ENCODE data around the gene CACNA2D3. TPM values are rescaled to one million over a fixed set of nuclear protein-coding genes. Genes with fewer than 3 reads are reported as not detected.

CACNA2D3 gene
- polyA plus RNA-seq, 1 donor (not counting 4 experiments of a cell fraction or from before 2014, with no cell fraction given), result 0.08 TPM

DNA sequence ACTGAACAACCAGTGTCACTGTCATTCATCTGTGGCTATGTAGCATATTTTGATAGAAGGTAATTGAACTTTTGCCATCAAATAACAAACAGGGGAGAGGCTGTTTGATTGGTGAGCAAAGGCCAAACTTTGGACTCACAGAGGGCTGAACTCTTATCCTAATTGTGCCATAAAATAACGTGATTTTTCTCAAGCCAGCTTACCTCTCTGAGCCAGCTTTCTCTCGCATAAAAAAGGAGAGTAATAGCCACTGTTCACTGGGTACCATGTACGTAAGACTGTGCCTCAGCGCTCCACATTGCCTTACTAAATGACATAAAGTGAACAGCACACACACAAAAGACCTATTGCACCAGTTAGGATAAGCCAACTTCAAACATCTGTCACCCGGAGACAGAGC lies 588.6 kb downstream of the CACNA2D3 start:
- H2AFZ ChIP-seq (ENCODE audit: control insufficient read depth, low read length), result no peak overlapping the region
- no peaks in the 10 kb centered on the region for H4K20me1 ChIP-seq (ENCODE audit: control insufficient read depth, extremely low read depth, insufficient read depth, low read length)
- no peaks in the 10 kb centered on the region for H3K9me3 ChIP-seq (ENCODE audit: control insufficient read depth, low read depth, low read length)
- H3K27ac ChIP-seq (ENCODE audit: control insufficient read depth, insufficient read depth, low read length), result no peak overlapping the region
- no peaks in the 10 kb centered on the region for H3K9me1 ChIP-seq (ENCODE audit: control insufficient read depth, extremely low read depth, insufficient read depth, low read length)
- H3K27me3 ChIP-seq (ENCODE audit: control insufficient read depth, extremely low read depth, insufficient read depth, low read length), result no peaks in the 10 kb centered on the region
- H3K4me2 ChIP-seq (ENCODE audit: control insufficient read depth, extremely low read depth, insufficient read depth, low read depth, low read length), result no peak overlapping the region
- no peak for TF ChIP-seq EZH2 (IDR thresholded peaks at IDR 0.05; ENCODE audit: low read length)
- TF ChIP-seq, protein P1, sequence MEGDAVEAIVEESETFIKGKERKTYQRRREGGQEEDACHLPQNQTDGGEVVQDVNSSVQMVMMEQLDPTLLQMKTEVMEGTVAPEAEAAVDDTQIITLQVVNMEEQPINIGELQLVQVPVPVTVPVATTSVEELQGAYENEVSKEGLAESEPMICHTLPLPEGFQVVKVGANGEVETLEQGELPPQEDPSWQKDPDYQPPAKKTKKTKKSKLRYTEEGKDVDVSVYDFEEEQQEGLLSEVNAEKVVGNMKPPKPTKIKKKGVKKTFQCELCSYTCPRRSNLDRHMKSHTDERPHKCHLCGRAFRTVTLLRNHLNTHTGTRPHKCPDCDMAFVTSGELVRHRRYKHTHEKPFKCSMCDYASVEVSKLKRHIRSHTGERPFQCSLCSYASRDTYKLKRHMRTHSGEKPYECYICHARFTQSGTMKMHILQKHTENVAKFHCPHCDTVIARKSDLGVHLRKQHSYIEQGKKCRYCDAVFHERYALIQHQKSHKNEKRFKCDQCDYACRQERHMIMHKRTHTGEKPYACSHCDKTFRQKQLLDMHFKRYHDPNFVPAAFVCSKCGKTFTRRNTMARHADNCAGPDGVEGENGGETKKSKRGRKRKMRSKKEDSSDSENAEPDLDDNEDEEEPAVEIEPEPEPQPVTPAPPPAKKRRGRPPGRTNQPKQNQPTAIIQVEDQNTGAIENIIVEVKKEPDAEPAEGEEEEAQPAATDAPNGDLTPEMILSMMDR (optimal IDR thresholded peaks at IDR 0.05 in 1 of 3, IDR thresholded peaks at IDR 0.05 in 1 of 3, conservative IDR thresholded peaks at IDR 0.05 in 1 of 3; ENCODE audit: extremely low read depth in 1 of 3, insufficient read depth in 2 of 3, low read length in 3 of 3), result no peak
- FAIRE-seq (no peak), DNase-seq (ENCODE audit: low read depth, low spot score) (no peak)
- no peak overlapping the region for H3K9ac ChIP-seq (ENCODE audit: control insufficient read depth, extremely low read depth, insufficient read depth, low read length)
- no peak overlapping the region for H3K4me3 ChIP-seq (ENCODE audit: control insufficient read depth in 2 of 3, extremely low read depth in 1 of 3, insufficient read depth in 2 of 3, low read depth in 1 of 3, low read length in 3 of 3)
- H3K4me1 ChIP-seq (ENCODE audit: control insufficient read depth, extremely low read depth, insufficient read depth, low read length), result no peaks in the 10 kb centered on the region
- no peaks in the 10 kb centered on the region for H3K79me2 ChIP-seq (ENCODE audit: control insufficient read depth, insufficient read depth, low read length)
- dilution Hi-C loops (cut with MboI; ENCODE audit: extremely low pct_ligation_motif_present, low sequenced_read_pairs), result no loop called here
- H3K36me3 ChIP-seq (ENCODE audit: control insufficient read depth in 2 of 2, extremely low read depth in 1 of 2, insufficient read depth in 2 of 2, low read length in 2 of 2), result no peaks in the 10 kb centered on the region

DNA sequence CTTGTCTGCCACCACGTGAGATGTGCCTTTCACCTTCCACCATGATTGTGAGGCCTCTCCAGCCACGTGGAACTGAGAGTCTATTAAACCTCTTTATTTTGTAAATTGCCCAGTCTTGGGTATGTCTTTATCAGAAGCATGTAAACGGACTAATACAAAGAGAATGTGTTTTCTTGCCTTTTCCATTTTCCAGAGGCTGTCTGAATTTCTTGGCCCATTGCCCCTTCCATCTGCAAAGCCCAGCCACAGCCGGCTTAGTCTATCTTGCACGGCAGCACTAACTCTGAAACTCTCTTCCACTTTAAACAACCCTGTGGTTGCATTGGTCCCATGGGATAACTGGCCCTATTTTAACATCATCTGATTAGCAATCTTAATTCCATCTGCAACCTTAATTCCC lies 590.2 kb downstream of the CACNA2D3 start:
- H3K27me3 ChIP-seq (ENCODE audit: control insufficient read depth, extremely low read depth, insufficient read depth, low read length), result no peaks in the 10 kb centered on the region
- H3K4me1 ChIP-seq (ENCODE audit: control insufficient read depth, extremely low read depth, insufficient read depth, low read length), result no peaks in the 10 kb centered on the region
- H4K20me1 ChIP-seq (ENCODE audit: control insufficient read depth, extremely low read depth, insufficient read depth, low read length), result no peaks in the 10 kb centered on the region
- dilution Hi-C loops (cut with MboI; ENCODE audit: extremely low pct_ligation_motif_present, low sequenced_read_pairs), result no loop called here
- no peak overlapping the region for H3K9ac ChIP-seq (ENCODE audit: control insufficient read depth, extremely low read depth, insufficient read depth, low read length)
- no peak for DNase-seq (ENCODE audit: low read depth, low spot score)
- no peaks in the 10 kb centered on the region for H3K79me2 ChIP-seq (ENCODE audit: control insufficient read depth, insufficient read depth, low read length)
- H3K9me3 ChIP-seq (ENCODE audit: control insufficient read depth, low read depth, low read length), result no peaks in the 10 kb centered on the region
- FAIRE-seq, result no peak
- H2AFZ ChIP-seq (ENCODE audit: control insufficient read depth, low read length), result no peak overlapping the region
- H3K27ac ChIP-seq (ENCODE audit: control insufficient read depth, insufficient read depth, low read length), result no peak overlapping the region
- no peak overlapping the region for H3K4me2 ChIP-seq (ENCODE audit: control insufficient read depth, extremely low read depth, insufficient read depth, low read depth, low read length)
- TF ChIP-seq, protein P1 (optimal IDR thresholded peaks at IDR 0.05 in 1 of 3, IDR thresholded peaks at IDR 0.05 in 1 of 3, conservative IDR thresholded peaks at IDR 0.05 in 1 of 3; ENCODE audit: extremely low read depth in 1 of 3, insufficient read depth in 2 of 3, low read length in 3 of 3), result no peak
- TF ChIP-seq EZH2 (IDR thresholded peaks at IDR 0.05; ENCODE audit: low read length), result no peak
- H3K4me3 ChIP-seq (ENCODE audit: control insufficient read depth in 2 of 3, extremely low read depth in 1 of 3, insufficient read depth in 2 of 3, low read depth in 1 of 3, low read length in 3 of 3), result no peak overlapping the region
- H3K36me3 ChIP-seq (ENCODE audit: control insufficient read depth in 2 of 2, extremely low read depth in 1 of 2, insufficient read depth in 2 of 2, low read length in 2 of 2), result no peaks in the 10 kb centered on the region
- no peaks in the 10 kb centered on the region for H3K9me1 ChIP-seq (ENCODE audit: control insufficient read depth, extremely low read depth, insufficient read depth, low read length)
